ENCODE measurements around the gene COBL.

COBL gene

GRCh38 chr7:51326656-51327286 is 10.2 kb upstream of the COBL start:
- in situ Hi-C loops (cut with MboI; ENCODE audit: low sequenced_read_pairs), result no loop called here

GRCh38 chr7:51325908-51326307 is 9.3 kb upstream of the COBL start:
- in situ Hi-C loops (cut with MboI; ENCODE audit: low sequenced_read_pairs), result no loop called here

DNA sequence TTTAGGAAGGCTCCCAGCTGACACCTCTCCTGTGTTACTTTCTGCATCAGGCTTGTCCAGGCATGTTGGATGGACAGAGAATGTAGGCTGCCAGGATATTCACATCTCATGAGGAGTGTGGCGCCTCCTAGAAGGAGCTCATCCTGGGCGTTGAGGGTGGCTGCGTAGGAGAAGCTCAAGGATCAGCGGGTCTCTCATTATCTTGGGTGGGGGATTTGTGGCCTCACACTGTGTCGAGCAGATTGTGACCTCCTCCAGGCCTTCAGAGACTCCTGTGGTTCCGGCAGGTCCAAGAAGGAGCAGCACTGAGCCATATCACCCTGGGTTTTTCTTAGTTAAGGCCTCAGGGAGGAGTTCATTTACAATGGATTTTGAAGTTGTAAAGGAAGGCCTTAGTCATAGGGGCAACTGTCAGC is 8.7 kb upstream of the COBL start:
- in situ Hi-C loops (cut with MboI; ENCODE audit: low sequenced_read_pairs), result no loop called here

DNA sequence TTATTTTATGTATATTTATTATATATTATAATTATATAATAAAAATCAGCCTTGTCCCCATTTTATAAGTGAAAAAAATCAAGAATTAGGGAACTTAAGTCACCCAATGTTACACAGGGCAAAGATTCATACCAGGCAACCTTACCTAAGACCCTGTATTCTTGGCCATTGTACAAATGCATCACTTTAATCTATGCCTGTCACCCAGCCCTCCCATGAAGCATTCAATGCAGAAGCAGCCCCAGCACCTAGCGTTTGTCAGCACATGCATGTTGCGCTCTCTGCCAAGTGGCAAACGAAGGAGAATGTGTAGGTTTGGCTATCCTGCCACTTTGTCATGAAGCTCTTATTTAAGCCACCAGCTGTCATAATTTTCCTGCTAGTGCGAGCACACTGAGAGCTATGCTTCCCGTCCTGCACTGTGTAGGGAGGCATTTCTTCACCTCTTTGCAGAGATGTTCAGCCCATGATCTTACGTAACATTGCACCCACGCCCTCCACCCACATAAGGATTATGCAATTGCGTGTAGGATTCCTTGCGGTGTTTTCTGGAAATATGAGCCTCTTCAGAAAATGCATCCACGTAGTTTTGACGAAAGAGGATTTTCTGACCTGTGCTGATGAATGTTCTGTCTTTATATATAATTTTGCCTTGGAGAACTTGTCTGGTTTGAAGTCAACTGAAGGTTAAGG is 7.7 kb upstream of the COBL start:
- in situ Hi-C loops (cut with MboI; ENCODE audit: low sequenced_read_pairs), result no loop called here

- in situ Hi-C loops (cut with MboI; ENCODE audit: low sequenced_read_pairs), result no loop called here
These were observed 5.4 kb upstream of the COBL start for GRCh38 chr7:51321961-51322515.

DNA sequence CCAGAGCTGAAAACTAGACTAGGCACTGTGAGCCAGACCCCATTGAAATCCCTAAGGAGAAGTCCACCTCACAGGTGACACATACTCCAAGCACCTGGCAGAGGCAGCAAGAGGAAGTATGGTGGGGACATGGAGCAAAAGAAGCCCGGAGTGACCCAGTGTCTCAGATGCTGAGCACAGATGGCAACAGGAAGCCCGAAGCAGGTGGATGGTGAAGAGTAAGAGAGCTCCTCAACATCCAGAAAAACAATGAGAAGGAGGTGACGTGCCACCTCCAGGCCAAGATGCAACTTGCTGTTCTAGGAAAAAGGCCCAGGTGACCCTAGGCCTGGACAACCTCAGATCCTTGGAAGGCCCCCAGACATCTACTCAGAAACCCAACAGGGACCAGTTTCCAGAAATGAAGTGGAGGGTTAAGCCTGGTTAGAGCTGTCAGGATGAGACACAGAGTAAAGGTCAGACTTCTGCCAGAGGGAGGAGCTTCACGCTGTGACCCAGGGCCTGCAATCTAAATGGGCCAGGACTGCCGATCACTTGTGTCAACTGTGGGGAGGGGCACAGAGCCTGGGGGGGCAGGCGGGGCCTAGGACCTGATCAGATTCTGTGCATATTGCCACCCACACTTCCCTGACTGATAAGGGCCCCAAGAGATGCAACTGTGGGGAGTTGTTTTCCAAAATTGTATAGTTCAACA is 2.4 kb upstream of the COBL start:
- in situ Hi-C loops (cut with MboI; ENCODE audit: low sequenced_read_pairs), result no loop called here

- in situ Hi-C loops (cut with MboI; ENCODE audit: low sequenced_read_pairs), result no loop called here
These were observed 1.4 kb upstream of the COBL start for GRCh38 chr7:51318001-51318400.

DNA sequence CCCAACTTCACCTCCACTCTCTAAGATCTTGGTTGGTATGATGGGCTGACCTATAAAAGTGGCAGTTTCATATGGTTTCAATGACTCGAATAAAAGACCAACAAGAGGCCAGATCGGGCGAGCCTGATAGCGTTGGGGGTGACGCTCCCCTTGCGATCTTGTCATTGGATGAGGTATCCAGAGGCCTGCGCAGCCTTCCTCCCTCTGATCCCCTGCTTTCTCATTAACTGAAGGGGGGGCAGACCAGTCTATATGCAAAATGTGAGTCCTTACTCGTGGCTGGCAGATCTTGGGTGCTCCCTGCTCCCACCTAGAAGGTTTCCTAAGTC is 937 bp upstream of the COBL start:
- in situ Hi-C loops (cut with MboI; ENCODE audit: low sequenced_read_pairs), result no loop called here

DNA sequence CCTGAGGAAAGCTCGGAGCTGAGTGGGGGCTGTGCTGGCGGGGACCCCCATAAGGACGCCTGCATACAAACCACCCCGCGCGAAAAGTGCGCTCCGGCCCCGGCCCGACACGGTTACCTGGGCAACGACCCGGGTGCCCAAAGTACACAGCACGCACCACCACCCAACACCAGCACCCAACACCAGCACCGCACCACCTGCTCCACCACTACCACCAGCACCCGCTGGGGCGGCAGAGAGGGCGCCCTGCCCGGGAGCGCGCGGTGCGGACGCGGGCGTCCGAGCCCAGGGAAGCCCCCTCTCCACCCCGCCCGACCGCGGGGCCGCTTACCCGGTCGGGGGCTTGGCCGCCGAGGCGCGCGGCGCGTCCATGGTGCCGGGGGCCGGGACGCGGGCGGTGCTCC is 345 bp downstream of the COBL start:
- in situ Hi-C loops (cut with MboI; ENCODE audit: low sequenced_read_pairs), result no loop called here

GRCh38 chr7:51315393-51316261 is 982 bp downstream of the COBL start:
- in situ Hi-C loops (cut with MboI; ENCODE audit: low sequenced_read_pairs), result no loop called here

GRCh38 chr7:51314726-51315125 is 1.9 kb downstream of the COBL start:
- in situ Hi-C loops (cut with MboI; ENCODE audit: low sequenced_read_pairs), result no loop called here

DNA sequence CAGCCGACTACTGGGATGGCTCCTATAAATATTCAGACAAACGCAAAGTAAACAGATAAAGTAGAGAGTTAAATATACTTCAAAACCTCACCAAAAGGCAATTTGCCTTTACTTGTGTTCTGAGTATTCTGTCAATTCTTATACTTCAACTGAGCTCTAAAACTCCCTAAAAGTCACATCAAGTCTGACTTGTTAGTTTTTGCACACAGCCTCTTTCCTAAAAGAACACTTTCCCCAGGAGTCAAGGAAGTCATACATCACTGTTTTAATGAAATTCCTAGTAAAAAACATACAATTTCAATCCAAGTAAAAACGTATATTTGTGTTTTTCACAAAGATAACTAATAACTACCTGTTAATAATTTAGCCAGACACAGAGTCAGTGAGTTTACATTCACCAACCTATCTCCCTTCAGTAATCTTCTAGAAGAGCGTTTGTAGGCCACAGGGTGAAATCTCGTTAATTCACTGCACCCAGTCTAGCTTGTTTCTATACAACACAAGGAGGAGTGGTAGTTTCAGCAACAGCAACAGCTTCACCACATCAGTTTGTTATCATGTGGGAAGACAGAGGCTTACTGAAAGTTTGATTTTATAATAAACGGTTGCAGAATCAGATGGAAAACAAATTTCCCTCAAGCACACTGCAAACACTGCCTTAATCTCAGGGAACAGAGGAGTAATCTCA is 2.7 kb downstream of the COBL start:
- in situ Hi-C loops (cut with MboI; ENCODE audit: low sequenced_read_pairs), result no loop called here

- in situ Hi-C loops (cut with MboI; ENCODE audit: low sequenced_read_pairs), result no loop called here
These were observed 3.5 kb downstream of the COBL start for GRCh38 chr7:51312951-51313737.

GRCh38 chr7:51311166-51311565 is 5.4 kb downstream of the COBL start:
- in situ Hi-C loops (cut with MboI; ENCODE audit: low sequenced_read_pairs), result no loop called here

- in situ Hi-C loops (cut with MboI; ENCODE audit: low sequenced_read_pairs), result no loop called here
These were observed 6.5 kb downstream of the COBL start for GRCh38 chr7:51310131-51310583.

- in situ Hi-C loops (cut with MboI; ENCODE audit: low sequenced_read_pairs), result no loop called here
These were observed 7.1 kb downstream of the COBL start for GRCh38 chr7:51309361-51310130.

GRCh38 chr7:51308696-51309095 is 7.9 kb downstream of the COBL start:
- in situ Hi-C loops (cut with MboI; ENCODE audit: low sequenced_read_pairs), result no loop called here

DNA sequence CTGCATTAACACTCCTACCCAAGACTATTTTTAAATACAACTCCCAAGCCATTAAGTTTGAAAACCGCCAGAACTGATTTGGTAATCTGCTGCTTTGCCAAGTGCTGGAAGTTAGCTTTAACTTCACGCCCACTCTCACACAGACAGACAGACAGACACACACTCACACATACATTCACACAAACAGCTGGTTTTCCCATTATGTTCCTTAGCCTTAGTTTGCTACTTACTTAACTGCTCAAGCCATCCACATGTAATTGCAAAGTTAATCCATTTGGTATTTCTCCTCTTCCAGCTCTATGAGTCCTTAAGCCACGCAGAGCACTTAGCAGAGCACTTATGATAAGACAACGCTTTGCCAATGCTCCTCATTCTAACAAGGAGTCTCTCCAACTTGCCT is 8.3 kb downstream of the COBL start:
- in situ Hi-C loops (cut with MboI; ENCODE audit: low sequenced_read_pairs), result no loop called here

DNA sequence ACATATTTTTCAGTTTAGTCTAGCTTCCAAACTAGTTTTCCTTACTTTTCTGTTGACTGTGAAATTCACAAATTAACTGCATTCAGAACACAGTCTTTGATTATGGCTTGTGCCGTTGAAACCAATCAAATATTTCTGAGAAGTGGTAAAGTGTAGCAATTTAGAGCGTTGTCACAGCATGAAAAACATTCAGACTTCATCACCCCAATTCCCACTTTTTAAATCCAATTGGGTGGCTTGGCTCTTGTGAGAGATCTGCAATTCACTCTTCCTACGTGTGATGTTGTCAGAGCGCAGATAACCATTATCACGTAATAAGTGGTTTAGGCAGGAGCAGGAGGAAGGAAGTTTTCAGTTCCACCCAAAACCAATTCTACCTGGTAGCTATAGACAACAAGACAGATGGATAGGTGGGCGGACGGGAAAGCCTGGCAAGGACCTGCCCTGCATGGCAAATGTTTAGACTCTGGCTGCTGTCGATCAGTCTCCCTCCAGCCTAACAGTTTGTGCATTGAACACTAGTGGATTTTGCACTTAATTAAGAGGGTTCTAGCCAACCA is 8.9 kb downstream of the COBL start:
- in situ Hi-C loops (cut with MboI; ENCODE audit: low sequenced_read_pairs), result no loop called here

All from hTERT RPE-1 (cell line).